ENCODE measurements around the gene MOGAT3. TPM values are rescaled to one million over a fixed set of nuclear protein-coding genes. Genes with fewer than 3 reads are reported as not detected.
A peak's percentile ranks its signal among the peaks of the same experiment; 100 is the strongest.

Gene MOGAT3
- total RNA-seq, 2 donors from 2014 or later = 1.3 TPM; not detected in 1

- peak overlapping the region; percentile 1 for H3K27ac ChIP-seq (ENCODE audit: low read depth, low read length)
- no peak for DNase-seq
These were observed 16.1 kb upstream of the MOGAT3 start for GRCh38 chr7:101216860-101217387.

DNA sequence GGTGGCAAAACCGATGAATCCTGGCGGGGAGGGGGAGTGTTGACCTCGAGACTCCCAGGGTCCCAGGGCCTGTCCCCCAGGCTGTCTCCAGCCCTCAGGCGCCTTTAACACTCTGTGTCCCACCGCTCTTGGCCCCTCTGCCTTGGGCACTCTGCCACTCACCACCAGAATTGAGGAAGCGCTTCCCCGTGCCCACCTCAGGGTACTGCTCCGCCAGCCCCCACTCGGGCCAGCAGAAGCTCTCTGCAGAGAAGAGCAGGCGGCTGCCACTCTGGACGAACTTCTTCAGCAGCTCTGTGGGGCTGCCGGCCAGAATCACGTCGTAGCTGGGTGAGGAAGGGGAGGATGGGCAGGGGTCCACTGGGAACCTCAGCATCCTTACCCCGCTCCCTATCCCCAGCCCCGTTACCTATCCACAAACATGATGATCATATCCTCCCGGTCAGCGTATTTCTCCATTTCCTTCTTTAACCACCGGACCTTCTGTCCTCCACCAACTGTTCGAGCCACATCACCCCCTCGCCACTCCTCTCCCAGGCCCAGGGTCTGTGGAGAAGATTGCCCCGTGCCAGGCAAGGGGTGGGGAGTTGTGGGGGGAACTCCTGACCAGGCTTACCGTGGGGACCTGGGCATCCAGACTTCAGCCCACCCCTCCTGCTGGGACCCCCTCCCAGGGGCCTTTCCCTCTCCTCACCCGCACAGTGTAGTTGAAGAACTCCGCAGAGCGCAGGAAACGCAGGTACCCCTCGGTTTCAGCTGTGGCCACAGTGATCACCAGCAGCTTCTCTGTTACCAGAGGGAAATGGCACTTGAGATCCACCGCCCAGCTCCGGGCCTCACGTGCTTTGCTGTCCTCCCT, 15.4 kb upstream of the MOGAT3 start:
- Mint-ChIP-seq H3K36me3 (ENCODE audit: low read depth) (peaks cover 20% of the 10 kb centered on the region), H3K4me3 (peak overlapping the region; percentile 96), H3K27me3 (ENCODE audit: insufficient read depth) (no peaks in the 10 kb centered on the region), H3K9me3 (no peaks in the 10 kb centered on the region), H3K4me1 (peaks cover 13% of the 10 kb centered on the region), H3K27ac (peak overlapping the region; percentile 75)
- no peaks in the 10 kb centered on the region for H3K4me1 ChIP-seq (ENCODE audit: control insufficient read depth, insufficient read depth, low read length)
- no peaks in the 10 kb centered on the region for H3K9me3 ChIP-seq (ENCODE audit: control insufficient read depth, low read length)
- H3K27ac ChIP-seq (ENCODE audit: low read depth, low read length) = no peak overlapping the region
- H3K4me3 ChIP-seq (ENCODE audit: low read length) = peak overlapping the region; percentile 99
- 69 to 93% methylated on average over 8 to 31 of the region's 31 CpGs for WGBS, 2 experiments (ENCODE audit: insufficient coverage in 1 of 2, insufficient read length in 1 of 2)
- peaks cover 7% of the 10 kb centered on the region for H3K36me3 ChIP-seq (ENCODE audit: control insufficient read depth, insufficient read depth, low read length)
- no peak for TF ChIP-seq CTCF (conservative IDR thresholded peaks at IDR 0.05)
- no peaks in the 10 kb centered on the region for H3K27me3 ChIP-seq (ENCODE audit: control insufficient read depth, insufficient read depth, low read length, poor library complexity, severe bottlenecking)
- DNase-seq = no peak
- H3K9ac ChIP-seq (ENCODE audit: extremely low read depth, low read length, poor library complexity, severe bottlenecking) = peak overlapping the region; percentile 94

More at GRCh38 chr7:101216860-101217387, 16.1 kb upstream of the MOGAT3 start:
- Histone ChIP-seq H3K9me3 (ENCODE audit: control insufficient read depth, low read length) (no peaks in the 10 kb centered on the region), H3K4me3 (ENCODE audit: low read length) (peak overlapping the region; percentile 99), H3K27me3 (ENCODE audit: control insufficient read depth, insufficient read depth, low read length, poor library complexity, severe bottlenecking) (no peaks in the 10 kb centered on the region), H3K9ac (ENCODE audit: extremely low read depth, low read length, poor library complexity, severe bottlenecking) (peak overlapping the region; percentile 94), H3K4me1 (ENCODE audit: control insufficient read depth, insufficient read depth, low read length) (no peaks in the 10 kb centered on the region), H3K36me3 (ENCODE audit: control insufficient read depth, insufficient read depth, low read length) (peaks cover 7% of the 10 kb centered on the region)
- H3K9me3 Mint-ChIP-seq = no peaks in the 10 kb centered on the region
- peak overlapping the region; percentile 96 for H3K4me3 Mint-ChIP-seq
- H3K27me3 Mint-ChIP-seq (ENCODE audit: insufficient read depth) = no peaks in the 10 kb centered on the region
- no peak for TF ChIP-seq CTCF (conservative IDR thresholded peaks at IDR 0.05)
- H3K27ac Mint-ChIP-seq = peak overlapping the region; percentile 75
- H3K4me1 Mint-ChIP-seq = peaks cover 13% of the 10 kb centered on the region
- WGBS, 2 experiments (ENCODE audit: insufficient coverage in 1 of 2, insufficient read length in 1 of 2) = 2% methylated on average over 13 to 34 of the region's 34 CpGs
- H3K36me3 Mint-ChIP-seq (ENCODE audit: low read depth) = peaks cover 24% of the 10 kb centered on the region

DNA sequence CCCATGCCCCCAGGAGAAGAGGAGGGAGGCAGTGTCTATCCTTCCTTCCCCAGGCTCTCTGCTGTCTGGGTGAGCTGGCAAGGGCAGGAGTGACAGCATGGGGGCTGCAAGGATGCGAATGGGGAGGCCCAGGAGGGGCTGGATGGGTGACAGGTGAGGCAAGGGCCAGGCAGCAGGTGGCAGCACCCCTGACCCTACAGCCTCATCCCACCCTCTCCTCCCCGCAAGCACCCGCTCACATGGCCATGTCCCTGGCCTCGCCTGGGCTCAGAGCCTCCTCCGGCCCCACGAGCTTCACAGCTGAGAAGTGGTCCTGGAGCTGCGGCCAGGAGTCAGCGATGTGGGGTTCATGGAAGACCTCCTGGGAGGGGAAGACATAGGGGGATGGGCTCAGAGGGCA, 11.2 kb upstream of the MOGAT3 start:
- H3K9ac ChIP-seq (ENCODE audit: extremely low read depth, low read length, poor library complexity, severe bottlenecking) = no peak overlapping the region
- Mint-ChIP-seq H3K4me3 (no peak overlapping the region), H3K27me3 (ENCODE audit: insufficient read depth) (no peaks in the 10 kb centered on the region), H3K9me3 (no peaks in the 10 kb centered on the region), H3K4me1 (peaks cover 7% of the 10 kb centered on the region), H3K36me3 (ENCODE audit: low read depth) (peaks cover 27% of the 10 kb centered on the region), H3K27ac (no peak overlapping the region)
- no peaks in the 10 kb centered on the region for H3K27me3 ChIP-seq (ENCODE audit: control insufficient read depth, insufficient read depth, low read length, poor library complexity, severe bottlenecking)
- TF ChIP-seq CTCF (conservative IDR thresholded peaks at IDR 0.05) = no peak
- 93 to 96% methylated on average over 3 to 8 of the region's 8 CpGs for WGBS, 2 experiments (ENCODE audit: insufficient coverage in 1 of 2, insufficient read length in 1 of 2)
- no peaks in the 10 kb centered on the region for H3K4me1 ChIP-seq (ENCODE audit: control insufficient read depth, insufficient read depth, low read length)
- DNase-seq = no peak
- no peak overlapping the region for H3K27ac ChIP-seq (ENCODE audit: low read depth, low read length)
- no peaks in the 10 kb centered on the region for H3K9me3 ChIP-seq (ENCODE audit: control insufficient read depth, low read length)
- H3K4me3 ChIP-seq (ENCODE audit: low read length) = no peak overlapping the region
- peaks cover 10% of the 10 kb centered on the region for H3K36me3 ChIP-seq (ENCODE audit: control insufficient read depth, insufficient read depth, low read length)
